Transverse colon (tissue), 4 donors: Measurements from ENCODE around the gene PTPRB. TPM values are rescaled to one million over a fixed set of nuclear protein-coding genes. Genes with fewer than 3 reads are reported as not detected.
"Not testable (repeated sequence)": the region's sequence is repeated elsewhere in the genome, so short reads cannot be mapped to it uniquely, and the experiment has no call there.

Experiments
- DNase-seq: peaks from one replicate; pipeline ENCODE4 v3.0.0-alpha.2; 2019
- H3K27ac ChIP-seq, 4 donors: fragments of 200-600 bp; sonication (generic); 2 replicates each; pipeline ENCODE4 v1.5.1; 2016 to 2018; ENCODE audit warnings: inconsistent platforms in 4 of 4
- H3K27me3 ChIP-seq: fragments of 200-600 bp; sonication (generic); 2 replicates; pipeline ENCODE4 v1.5.1; 2017; ENCODE audit warnings: inconsistent platforms
- H3K36me3 ChIP-seq, 4 donors: fragments of 200-600 bp; sonication (generic); 2 replicates each; pipeline ENCODE4 v1.5.1; 2017 to 2019; ENCODE audit warnings: inconsistent platforms in 4 of 4
- H3K4me1 ChIP-seq, 4 donors: fragments of 200-600 bp; sonication (generic); 2 replicates each; pipeline ENCODE4 v1.5.1; 2017 to 2020; ENCODE audit warnings: inconsistent platforms in 4 of 4
- H3K4me3 ChIP-seq, 4 donors: fragments of 200-600 bp; sonication (generic); 1 replicate in 1 of 4; 2 replicates in 3 of 4; pipeline versions ENCODE4 v1.5.1 to v1.6.1; 2017 to 2019; ENCODE audit warnings: inconsistent platforms in 4 of 4
- H3K9me3 ChIP-seq, 2 donors: fragments of 200-600 bp; sonication (generic); 2 replicates each; pipeline ENCODE4 v1.5.1; 2017 to 2019; ENCODE audit warnings: inconsistent platforms in 2 of 2
- EP300 ChIP-seq: sonication (generic); formaldehyde crosslinking; IDR thresholded peaks from one replicate; pipeline ENCODE4 v1.6.1; 2017; ENCODE audit warnings: antibody characterized with exemption, low read depth
- POLR2A ChIP-seq: fragments of 450-650 bp; IDR thresholded peaks from one replicate; pipeline ENCODE4 v1.6.1; 2016; ENCODE audit warnings: antibody characterized with exemption, mild to moderate bottlenecking, moderate library complexity
- POLR2AphosphoS5 ChIP-seq, 3 donors: sonication (generic); formaldehyde crosslinking; IDR thresholded peaks; one replicate each; pipeline ENCODE4 v1.6.1; 2016; ENCODE audit warnings: antibody characterized with exemption in 3 of 3
- WGBS, 2 donors: methylation state at CpG; one replicate each; pipeline ENCODE4 v1.1.5; 2018; ENCODE audit warnings: low coverage in 1 of 2; 5-methylcytosine and 5-hydroxymethylcytosine counted together
- in situ Hi-C, 4 donors: fragments of 200-750 bp; cut with MboI; loops; one replicate each; pipeline versions ENCODE4 v1.15.0 to v1.15.1; 2017; ENCODE audit warnings: low sequenced_read_pairs in 3 of 4, low pct_ligation_motif_present in 1 of 4, low pct_unique_long_range_greater_than_20kb in 1 of 4
- intact Hi-C: fragments of 100-400 bp; cut with DNase I; formaldehyde crosslinking; loops from one replicate; pipeline ENCODE4 v1.15.1; 2023; ENCODE audit warnings: low total_unique reads
- total RNA-seq, 4 donors: library from RNA; depleted of rRNA; stranded (reverse); fragments of >200 nt; gene quantifications; one replicate each; pipeline ENCODE4 v1.1.0, GENCODE V29; 2016
- TF ChIP-seq, protein P1 (sequence below), 5 experiments: fragments of 200-600 bp in 3 of 5; fragments of 450-650 bp in 2 of 5; sonication (generic) in 3 of 5; IDR thresholded peaks; 1 replicate in 2 of 5; 2 replicates in 3 of 5; pipeline ENCODE4 v1.5.1; 2016 to 2017; ENCODE audit warnings: antibody characterized with exemption in 5 of 5, inconsistent platforms in 3 of 5, mild to moderate bottlenecking in 2 of 5, moderate library complexity in 1 of 5

Gene PTPRB
- total RNA-seq, 4 donors from 2014 or later: 17.2 to 29.7 (median 26.2) TPM

DNA sequence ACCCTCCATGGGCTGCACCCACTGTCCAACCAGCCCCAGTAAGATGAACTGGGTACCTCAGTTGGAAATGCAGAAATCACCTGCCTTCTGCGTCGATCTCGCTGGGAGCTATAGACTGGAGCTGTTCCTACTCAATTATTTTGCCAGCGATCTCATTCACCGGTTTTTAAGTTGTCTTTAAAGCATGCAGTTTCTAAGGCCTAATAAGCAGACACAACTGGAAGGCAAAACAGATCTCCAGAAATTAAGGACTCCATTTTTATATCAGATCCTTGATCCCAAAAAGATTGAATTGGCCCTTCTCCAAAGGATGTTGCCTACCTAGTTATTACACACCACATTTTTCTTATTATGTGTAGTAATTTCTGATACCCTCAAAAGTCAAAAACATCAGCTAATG, 139.7 kb downstream of the PTPRB start:
- Histone ChIP-seq H3K27ac (no peak overlapping the region), H3K27me3 (no peaks in the 10 kb centered on the region), H3K4me1 (no peaks in the 10 kb centered on the region), H3K9me3 (no peaks in the 10 kb centered on the region), H3K36me3 (no peaks in the 10 kb centered on the region), H3K4me3 (no peak overlapping the region)
- in situ Hi-C loops: no loop called here
- intact Hi-C loops: no loop called here
- 86 to 97% methylated on average over 5 of the region's 5 CpGs for WGBS, 2 donors
- TF ChIP-seq POLR2AphosphoS5 (IDR thresholded peaks at IDR 0.05): no peak
- TF ChIP-seq, protein P1, sequence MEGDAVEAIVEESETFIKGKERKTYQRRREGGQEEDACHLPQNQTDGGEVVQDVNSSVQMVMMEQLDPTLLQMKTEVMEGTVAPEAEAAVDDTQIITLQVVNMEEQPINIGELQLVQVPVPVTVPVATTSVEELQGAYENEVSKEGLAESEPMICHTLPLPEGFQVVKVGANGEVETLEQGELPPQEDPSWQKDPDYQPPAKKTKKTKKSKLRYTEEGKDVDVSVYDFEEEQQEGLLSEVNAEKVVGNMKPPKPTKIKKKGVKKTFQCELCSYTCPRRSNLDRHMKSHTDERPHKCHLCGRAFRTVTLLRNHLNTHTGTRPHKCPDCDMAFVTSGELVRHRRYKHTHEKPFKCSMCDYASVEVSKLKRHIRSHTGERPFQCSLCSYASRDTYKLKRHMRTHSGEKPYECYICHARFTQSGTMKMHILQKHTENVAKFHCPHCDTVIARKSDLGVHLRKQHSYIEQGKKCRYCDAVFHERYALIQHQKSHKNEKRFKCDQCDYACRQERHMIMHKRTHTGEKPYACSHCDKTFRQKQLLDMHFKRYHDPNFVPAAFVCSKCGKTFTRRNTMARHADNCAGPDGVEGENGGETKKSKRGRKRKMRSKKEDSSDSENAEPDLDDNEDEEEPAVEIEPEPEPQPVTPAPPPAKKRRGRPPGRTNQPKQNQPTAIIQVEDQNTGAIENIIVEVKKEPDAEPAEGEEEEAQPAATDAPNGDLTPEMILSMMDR (IDR thresholded peaks at IDR 0.05): no peak
- no peak for TF ChIP-seq POLR2A
- TF ChIP-seq EP300: no peak
- DNase-seq: no peak

- H3K36me3 ChIP-seq, H3K9me3 ChIP-seq, H3K27ac ChIP-seq, in situ Hi-C loops, H3K27me3 ChIP-seq, H3K4me3 ChIP-seq, H3K4me1 ChIP-seq, DNase-seq, intact Hi-C loops: not testable (repeated sequence)
- WGBS, 2 donors: 82 to 92% methylated on average over 1 of the region's 1 CpG
Measured at GRCh38 chr12:70492904-70493303, 144.3 kb downstream of the PTPRB start.

- H3K27me3 ChIP-seq, DNase-seq, H3K4me3 ChIP-seq, H3K4me1 ChIP-seq, H3K9me3 ChIP-seq, H3K27ac ChIP-seq, intact Hi-C loops, in situ Hi-C loops, H3K36me3 ChIP-seq: not testable (repeated sequence)
Measured at GRCh38 chr12:70490928-70491327, 146.3 kb downstream of the PTPRB start.

GRCh38 chr12:70487440-70487839, 149.8 kb downstream of the PTPRB start:
- H3K27ac ChIP-seq: no peak overlapping the region
- in situ Hi-C loops: no loop called here
- H3K36me3 ChIP-seq: no peaks in the 10 kb centered on the region
- 43 to 76% methylated on average over 2 of the region's 2 CpGs for WGBS, 2 donors
- H3K4me1 ChIP-seq: no peaks in the 10 kb centered on the region
- no peak for DNase-seq
- intact Hi-C loops: no loop called here
- TF ChIP-seq, protein P1 (IDR thresholded peaks at IDR 0.05): no peak
- TF ChIP-seq EP300 (no peak), POLR2A (no peak), POLR2AphosphoS5 (IDR thresholded peaks at IDR 0.05) (no peak)
- no peak overlapping the region for H3K4me3 ChIP-seq
- H3K9me3 ChIP-seq: no peaks in the 10 kb centered on the region
- H3K27me3 ChIP-seq: no peaks in the 10 kb centered on the region

DNA sequence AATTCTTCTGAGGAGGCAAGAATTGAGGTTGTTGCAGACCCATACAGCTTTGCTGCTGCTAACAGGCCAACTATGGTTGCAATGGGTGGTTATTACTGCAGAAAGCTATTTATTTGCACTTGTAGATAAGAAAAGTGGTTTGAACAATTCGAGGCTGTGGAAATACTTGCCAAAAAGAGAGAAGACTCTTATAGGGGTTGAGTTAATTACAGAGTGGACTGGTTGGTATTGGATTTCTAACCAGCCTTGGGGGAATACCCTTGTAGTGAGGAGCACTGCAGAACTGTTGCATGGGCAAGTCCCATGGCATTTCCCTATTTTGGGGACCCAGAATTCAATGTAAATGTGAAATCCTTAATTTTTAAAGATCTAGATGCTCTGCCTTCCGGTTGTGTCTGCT, 150.6 kb downstream of the PTPRB start:
- intact Hi-C loops: no loop called here
- no peak overlapping the region for H3K4me3 ChIP-seq
- H3K9me3 ChIP-seq: no peaks in the 10 kb centered on the region
- 41 to 53% methylated on average over 2 of the region's 2 CpGs for WGBS, 2 donors
- no peak for DNase-seq
- H3K27ac ChIP-seq: no peak overlapping the region
- no peaks in the 10 kb centered on the region for H3K36me3 ChIP-seq
- TF ChIP-seq, protein P1 (IDR thresholded peaks at IDR 0.05): no peak
- TF ChIP-seq EP300 (no peak), POLR2A (no peak), POLR2AphosphoS5 (IDR thresholded peaks at IDR 0.05) (no peak)
- H3K27me3 ChIP-seq: no peaks in the 10 kb centered on the region
- in situ Hi-C loops: no loop called here
- no peaks in the 10 kb centered on the region for H3K4me1 ChIP-seq
